GM12878 (cell line): ENCODE data around the gene SHISA6.

ENCODE experiments used
- EP300 ChIP-seq, 2 experiments: fragments of 150-350 bp in 1 of 2; IDR thresholded peaks; 2 replicates each; pipeline ENCODE4 v1.6.1; 2011 to 2012; ENCODE audit warnings: low read depth in 2 of 2, low read length in 2 of 2, borderline replicate concordance in 1 of 2, improper control_type of control experiment in 1 of 2, inconsistent platforms in 1 of 2; ENCODE audit not compliant: control insufficient read depth in 1 of 2
- MYC ChIP-seq: IDR thresholded peaks from 2 replicates; pipeline ENCODE4 v1.6.1; 2011; ENCODE audit warnings: mild to moderate bottlenecking, low read length, moderate library complexity, inconsistent platforms; ENCODE audit not compliant: insufficient read depth, insufficient replicate concordance, insufficient read length, severe bottlenecking
- NR2F1 ChIP-seq: fragments of 450-650 bp; conservative IDR thresholded peaks from 2 replicates; pipeline ENCODE4 v1.6.1; 2017; ENCODE audit warnings: mild to moderate bottlenecking
- POLR2A ChIP-seq: IDR thresholded peaks from 2 replicates; pipeline ENCODE4 v1.6.1; 2011; ENCODE audit warnings: low read depth, mild to moderate bottlenecking, low read length
- POLR2AphosphoS5 ChIP-seq: IDR thresholded peaks from 2 replicates; pipeline ENCODE4 v1.6.1; 2011; ENCODE audit warnings: mild to moderate bottlenecking, low read length, inconsistent platforms
- RBBP5 ChIP-seq: fragments of 200-600 bp; sonication (generic); conservative IDR thresholded peaks from 2 replicates; pipeline ENCODE4 v1.6.1; 2016
- SUPT20H ChIP-seq: IDR thresholded peaks from 2 replicates; pipeline ENCODE4 v1.6.1; 2011; ENCODE audit warnings: low read depth, mild to moderate bottlenecking, low read length, moderate library complexity, borderline replicate concordance; ENCODE audit not compliant: control insufficient read depth
- TAF1 ChIP-seq: IDR thresholded peaks from 2 replicates; pipeline ENCODE4 v1.6.1; 2011; ENCODE audit warnings: mild to moderate bottlenecking, low read depth, low read length, borderline replicate concordance
- TF ChIP-seq, protein P1 (sequence below), 3 experiments: IDR thresholded peaks in 2 of 3; conservative IDR thresholded peaks in 1 of 3; 2 replicates each; pipeline ENCODE4 v1.5.1; 2011; ENCODE audit warnings: low read depth in 3 of 3, low read length in 3 of 3, mild to moderate bottlenecking in 3 of 3, control low read depth in 2 of 3, moderate library complexity in 2 of 3, inconsistent platforms in 1 of 3, mixed read lengths in 1 of 3; ENCODE audit not compliant: control insufficient read depth in 2 of 3, insufficient read depth in 1 of 3; ENCODE audit errors: extremely low read depth in 1 of 3
- TF ChIP-seq, protein P2 (sequence below): IDR thresholded peaks from 2 replicates; pipeline ENCODE4 v1.6.1; 2012; ENCODE audit warnings: mild to moderate bottlenecking, low read depth, low read length
- TF ChIP-seq, protein P3 (sequence below): IDR thresholded peaks from 2 replicates; pipeline ENCODE4 v1.6.1; 2011; ENCODE audit warnings: borderline replicate concordance, low read depth, mild to moderate bottlenecking, moderate library complexity, mixed read lengths, low read length; ENCODE audit not compliant: insufficient read depth; ENCODE audit errors: extremely low read length

- TF ChIP-seq POLR2AphosphoS5: no peak
- no peak for TF ChIP-seq MYC
- TF ChIP-seq, protein P1, sequence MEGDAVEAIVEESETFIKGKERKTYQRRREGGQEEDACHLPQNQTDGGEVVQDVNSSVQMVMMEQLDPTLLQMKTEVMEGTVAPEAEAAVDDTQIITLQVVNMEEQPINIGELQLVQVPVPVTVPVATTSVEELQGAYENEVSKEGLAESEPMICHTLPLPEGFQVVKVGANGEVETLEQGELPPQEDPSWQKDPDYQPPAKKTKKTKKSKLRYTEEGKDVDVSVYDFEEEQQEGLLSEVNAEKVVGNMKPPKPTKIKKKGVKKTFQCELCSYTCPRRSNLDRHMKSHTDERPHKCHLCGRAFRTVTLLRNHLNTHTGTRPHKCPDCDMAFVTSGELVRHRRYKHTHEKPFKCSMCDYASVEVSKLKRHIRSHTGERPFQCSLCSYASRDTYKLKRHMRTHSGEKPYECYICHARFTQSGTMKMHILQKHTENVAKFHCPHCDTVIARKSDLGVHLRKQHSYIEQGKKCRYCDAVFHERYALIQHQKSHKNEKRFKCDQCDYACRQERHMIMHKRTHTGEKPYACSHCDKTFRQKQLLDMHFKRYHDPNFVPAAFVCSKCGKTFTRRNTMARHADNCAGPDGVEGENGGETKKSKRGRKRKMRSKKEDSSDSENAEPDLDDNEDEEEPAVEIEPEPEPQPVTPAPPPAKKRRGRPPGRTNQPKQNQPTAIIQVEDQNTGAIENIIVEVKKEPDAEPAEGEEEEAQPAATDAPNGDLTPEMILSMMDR (IDR thresholded peaks at IDR 0.05 in 2 of 3, conservative IDR thresholded peaks at IDR 0.05 in 1 of 3; ENCODE audit: control insufficient read depth in 2 of 3, extremely low read depth in 1 of 3, insufficient read depth in 1 of 3, low read depth in 3 of 3, low read length in 3 of 3): no peak
- no peak for TF ChIP-seq RBBP5
- TF ChIP-seq, protein P2, sequence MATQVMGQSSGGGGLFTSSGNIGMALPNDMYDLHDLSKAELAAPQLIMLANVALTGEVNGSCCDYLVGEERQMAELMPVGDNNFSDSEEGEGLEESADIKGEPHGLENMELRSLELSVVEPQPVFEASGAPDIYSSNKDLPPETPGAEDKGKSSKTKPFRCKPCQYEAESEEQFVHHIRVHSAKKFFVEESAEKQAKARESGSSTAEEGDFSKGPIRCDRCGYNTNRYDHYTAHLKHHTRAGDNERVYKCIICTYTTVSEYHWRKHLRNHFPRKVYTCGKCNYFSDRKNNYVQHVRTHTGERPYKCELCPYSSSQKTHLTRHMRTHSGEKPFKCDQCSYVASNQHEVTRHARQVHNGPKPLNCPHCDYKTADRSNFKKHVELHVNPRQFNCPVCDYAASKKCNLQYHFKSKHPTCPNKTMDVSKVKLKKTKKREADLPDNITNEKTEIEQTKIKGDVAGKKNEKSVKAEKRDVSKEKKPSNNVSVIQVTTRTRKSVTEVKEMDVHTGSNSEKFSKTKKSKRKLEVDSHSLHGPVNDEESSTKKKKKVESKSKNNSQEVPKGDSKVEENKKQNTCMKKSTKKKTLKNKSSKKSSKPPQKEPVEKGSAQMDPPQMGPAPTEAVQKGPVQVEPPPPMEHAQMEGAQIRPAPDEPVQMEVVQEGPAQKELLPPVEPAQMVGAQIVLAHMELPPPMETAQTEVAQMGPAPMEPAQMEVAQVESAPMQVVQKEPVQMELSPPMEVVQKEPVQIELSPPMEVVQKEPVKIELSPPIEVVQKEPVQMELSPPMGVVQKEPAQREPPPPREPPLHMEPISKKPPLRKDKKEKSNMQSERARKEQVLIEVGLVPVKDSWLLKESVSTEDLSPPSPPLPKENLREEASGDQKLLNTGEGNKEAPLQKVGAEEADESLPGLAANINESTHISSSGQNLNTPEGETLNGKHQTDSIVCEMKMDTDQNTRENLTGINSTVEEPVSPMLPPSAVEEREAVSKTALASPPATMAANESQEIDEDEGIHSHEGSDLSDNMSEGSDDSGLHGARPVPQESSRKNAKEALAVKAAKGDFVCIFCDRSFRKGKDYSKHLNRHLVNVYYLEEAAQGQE: no peak
- no peak for TF ChIP-seq SUPT20H
- no peak for TF ChIP-seq EP300 (IDR thresholded peaks at IDR 0.05; ENCODE audit: borderline replicate concordance in 1 of 2, control insufficient read depth in 1 of 2, low read depth in 2 of 2, low read length in 2 of 2)
- TF ChIP-seq, protein P3, sequence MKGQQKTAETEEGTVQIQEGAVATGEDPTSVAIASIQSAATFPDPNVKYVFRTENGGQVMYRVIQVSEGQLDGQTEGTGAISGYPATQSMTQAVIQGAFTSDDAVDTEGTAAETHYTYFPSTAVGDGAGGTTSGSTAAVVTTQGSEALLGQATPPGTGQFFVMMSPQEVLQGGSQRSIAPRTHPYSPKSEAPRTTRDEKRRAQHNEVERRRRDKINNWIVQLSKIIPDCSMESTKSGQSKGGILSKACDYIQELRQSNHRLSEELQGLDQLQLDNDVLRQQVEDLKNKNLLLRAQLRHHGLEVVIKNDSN: no peak
- TF ChIP-seq POLR2A: no peak
- no peak for TF ChIP-seq TAF1
- no peak for TF ChIP-seq NR2F1
These were observed 9.1 kb downstream of the SHISA6 start for GRCh38 chr17:11250161-11250560.
